AG04450 (cell line): ENCODE data around the gene LONP1. TPM values are rescaled to one million over a fixed set of nuclear protein-coding genes. Genes with fewer than 3 reads are reported as not detected.
A peak's percentile ranks its signal among the peaks of the same experiment; 100 is the strongest.

Experiments used
- CTCF ChIA-PET: fragments of 300-600, 350-600 bp; formaldehyde crosslinking; extraction: SDS; loops from one replicate; lab custom pipeline; 2022; ENCODE audit warnings: antibody characterized with exemption, inconsistent platforms; lab: Charles Lee
- POLR2A ChIA-PET: fragments of 350-600 bp; formaldehyde crosslinking; extraction: SDS; loops from one replicate; lab custom pipeline; 2021; ENCODE audit warnings: antibody characterized with exemption, inconsistent platforms; lab: Yijun Ruan, JAX
- DNase-seq: peaks from one replicate; pipeline ENCODE4 v3.0.0-alpha.2; 2011; ENCODE audit warnings: low read depth, low spot score
- H3K27ac ChIP-seq: one replicate; pipeline ENCODE4 v1.5.1; 2012; ENCODE audit warnings: low read depth, low read length, control low read depth
- H3K27me3 ChIP-seq: one replicate; pipeline ENCODE4 v1.6.0; 2012; ENCODE audit warnings: low read length; ENCODE audit not compliant: control insufficient read depth, insufficient read depth
- H3K4me3 ChIP-seq: 2 replicates; pipeline ENCODE4 v1.5.1; 2011; ENCODE audit warnings: mild to moderate bottlenecking, low read depth, low read length, control low read depth
- H3K9me3 ChIP-seq: 2 replicates; pipeline ENCODE4 v1.5.1; 2012; ENCODE audit warnings: low read length; ENCODE audit not compliant: control insufficient read depth, insufficient read depth
- CTCF ChIP-seq: IDR thresholded peaks from 2 replicates; pipeline ENCODE4 v1.5.1; 2011; ENCODE audit warnings: low read depth, low read length, control low read depth, inconsistent platforms
- polyA plus RNA-seq: library from polyadenylated mRNA; depleted of rRNA; stranded (reverse); fragments of >200 nt; gene quantifications from 2 replicates; pipeline ENCODE4 v1.2.3, GENCODE V29; 2011

The LONP1 gene
- polyA plus RNA-seq, 1 experiment: 37.8 TPM

GRCh38 chr19:5698635-5699422, 21.1 kb downstream of the LONP1 start:
- CTCF ChIA-PET: interaction anchor here (1.0 to 1.6 kb wide), 3 partner anchors 9 to 11 kb away, joined by 3 to 4 read pairs (median 4); no protein-coding TSS in a partner anchor
- TF ChIP-seq CTCF: no peak
- POLR2A ChIA-PET: interaction anchor here (0.6 to 1.6 kb wide), 2 partner anchors 9 to 21 kb away, joined by 4 to 5 read pairs; partner anchors contain the start of genes CATSPERD, LONP1 and RPL36
- no peak overlapping the region for H3K4me3 ChIP-seq
- DNase-seq: no peak
- no peaks in the 10 kb centered on the region for H3K27me3 ChIP-seq
- H3K9me3 ChIP-seq: peaks cover 3% of the 10 kb centered on the region; the same call in 1 of the 2 replicates
- H3K27ac ChIP-seq: no peak overlapping the region

- ChIA-PET POLR2A (interaction anchor here (1.6 kb wide), 1 partner anchor 8 kb away, joined by 5 read pairs; the partner anchor contains the start of gene RPL36), CTCF (interaction anchor here (0.6 to 1.6 kb wide), 2 partner anchors 8 to 96 kb away, joined by 3 to 4 read pairs; no protein-coding TSS in a partner anchor)
- no peak overlapping the region for H3K4me3 ChIP-seq
- peaks cover 5% of the 10 kb centered on the region; the same call in 1 of the 2 replicates for H3K9me3 ChIP-seq
- DNase-seq: no peak
- H3K27me3 ChIP-seq: no peaks in the 10 kb centered on the region
- H3K27ac ChIP-seq: peak overlapping the region; percentile 2
- TF ChIP-seq CTCF: no peak
These were observed 21.9 kb downstream of the LONP1 start for GRCh38 chr19:5697890-5698634.

GRCh38 chr19:5697022-5697889, 22.7 kb downstream of the LONP1 start:
- no peak for TF ChIP-seq CTCF
- CTCF ChIA-PET: interaction anchor here (1.6 kb wide), 1 partner anchor 8 kb away, joined by 4 read pairs; no protein-coding TSS in a partner anchor
- DNase-seq: no peak
- Histone ChIP-seq H3K27me3 (no peaks in the 10 kb centered on the region), H3K4me3 (no peak overlapping the region), H3K9me3 (peaks cover 5% of the 10 kb centered on the region; the same call in 1 of the 2 replicates), H3K27ac (no peak overlapping the region)
- POLR2A ChIA-PET: interaction anchor here (1.6 kb wide), 1 partner anchor 7 kb away, joined by 5 read pairs; the partner anchor contains the start of gene RPL36

DNA sequence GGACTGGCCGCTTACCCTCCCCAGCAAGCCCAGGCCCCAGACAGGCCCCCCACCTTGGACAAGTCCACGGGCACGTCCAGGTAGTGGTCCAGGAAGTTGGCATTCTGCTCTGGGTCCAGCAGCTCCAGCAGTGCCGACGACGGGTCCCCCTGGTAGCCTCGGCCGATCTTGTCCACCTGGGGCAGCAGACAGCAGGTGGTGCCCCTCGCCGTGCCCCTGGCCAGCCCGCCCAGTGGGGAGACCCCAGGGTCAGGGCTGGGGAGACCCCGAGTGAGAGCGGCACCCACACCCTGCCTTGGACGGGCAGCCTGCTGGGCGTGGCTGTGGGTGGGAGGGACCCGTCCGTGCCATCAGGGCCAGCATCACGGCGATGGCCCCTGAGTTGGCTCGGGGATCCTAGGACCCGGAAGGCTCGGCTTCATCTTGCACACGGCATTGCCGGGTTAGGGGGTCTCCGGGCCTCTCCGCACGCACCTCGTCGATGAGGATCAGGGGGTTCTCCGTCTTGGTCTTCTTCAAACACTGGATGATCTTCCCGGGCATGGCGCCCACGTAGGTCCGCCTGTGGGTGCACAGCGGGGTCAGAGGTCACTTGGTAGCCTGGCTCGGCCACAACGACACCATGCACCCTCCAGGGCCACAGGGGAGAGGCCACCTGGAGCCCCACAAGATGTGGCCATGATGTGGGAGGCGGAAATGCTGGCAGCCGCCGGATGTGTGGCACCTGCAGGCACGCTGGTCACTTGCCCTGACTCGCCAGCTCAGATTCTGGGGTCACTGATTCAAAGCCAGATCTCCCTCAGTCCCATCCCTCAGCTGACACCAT, 23.5 kb downstream of the LONP1 start:
- TF ChIP-seq CTCF: no peak
- Histone ChIP-seq H3K4me3 (no peak overlapping the region), H3K9me3 (peaks cover 5% of the 10 kb centered on the region; the same call in 1 of the 2 replicates), H3K27ac (no peak overlapping the region), H3K27me3 (no peaks in the 10 kb centered on the region)
- DNase-seq: no peak
- ChIA-PET CTCF (interaction anchor here (1.1 kb wide), 1 partner anchor 9 kb away, joined by 3 read pairs; no protein-coding TSS in a partner anchor), POLR2A (interaction anchor here (1.1 kb wide), 1 partner anchor 73 kb away, joined by 4 read pairs; the partner anchor contains the start of genes SAFB and SAFB2)
